ENCODE results near the gene VASN.

DNA sequence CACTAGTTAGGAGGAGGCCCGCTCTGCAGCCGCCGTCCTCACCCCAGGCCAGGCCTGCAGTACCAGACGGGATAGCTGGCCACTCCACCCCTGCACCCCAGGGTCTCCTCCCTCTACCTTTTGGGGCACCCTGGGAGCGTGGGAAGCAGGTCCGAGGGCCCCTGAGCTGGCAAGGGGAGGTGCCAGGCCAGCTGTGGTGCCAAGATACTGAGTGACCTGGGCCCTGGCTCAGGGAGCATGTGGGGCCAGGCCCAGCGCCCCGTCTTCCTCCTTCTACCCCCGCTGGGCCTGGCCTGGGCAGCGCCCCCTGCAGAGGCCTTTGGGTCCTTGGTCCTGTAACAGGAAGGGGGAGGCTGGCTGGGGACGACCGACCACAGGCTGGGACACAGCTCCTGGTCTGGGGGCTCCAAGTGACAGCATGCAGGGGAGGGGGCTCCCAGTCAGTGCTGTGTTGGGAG lies 33.5 kb upstream of the VASN start:
- TF ChIP-seq, protein P1, sequence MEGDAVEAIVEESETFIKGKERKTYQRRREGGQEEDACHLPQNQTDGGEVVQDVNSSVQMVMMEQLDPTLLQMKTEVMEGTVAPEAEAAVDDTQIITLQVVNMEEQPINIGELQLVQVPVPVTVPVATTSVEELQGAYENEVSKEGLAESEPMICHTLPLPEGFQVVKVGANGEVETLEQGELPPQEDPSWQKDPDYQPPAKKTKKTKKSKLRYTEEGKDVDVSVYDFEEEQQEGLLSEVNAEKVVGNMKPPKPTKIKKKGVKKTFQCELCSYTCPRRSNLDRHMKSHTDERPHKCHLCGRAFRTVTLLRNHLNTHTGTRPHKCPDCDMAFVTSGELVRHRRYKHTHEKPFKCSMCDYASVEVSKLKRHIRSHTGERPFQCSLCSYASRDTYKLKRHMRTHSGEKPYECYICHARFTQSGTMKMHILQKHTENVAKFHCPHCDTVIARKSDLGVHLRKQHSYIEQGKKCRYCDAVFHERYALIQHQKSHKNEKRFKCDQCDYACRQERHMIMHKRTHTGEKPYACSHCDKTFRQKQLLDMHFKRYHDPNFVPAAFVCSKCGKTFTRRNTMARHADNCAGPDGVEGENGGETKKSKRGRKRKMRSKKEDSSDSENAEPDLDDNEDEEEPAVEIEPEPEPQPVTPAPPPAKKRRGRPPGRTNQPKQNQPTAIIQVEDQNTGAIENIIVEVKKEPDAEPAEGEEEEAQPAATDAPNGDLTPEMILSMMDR (conservative IDR thresholded peaks at IDR 0.05) = no peak
- TF ChIP-seq EZH2 (IDR thresholded peaks at IDR 0.05; ENCODE audit: low read depth) = no peak
